ENCODE measurements around the gene FOXL2NB. TPM values are rescaled to one million over a fixed set of nuclear protein-coding genes. Genes with fewer than 3 reads are reported as not detected.

The FOXL2NB gene
- total RNA-seq, 2 experiments from 2014 or later: not detected

DNA sequence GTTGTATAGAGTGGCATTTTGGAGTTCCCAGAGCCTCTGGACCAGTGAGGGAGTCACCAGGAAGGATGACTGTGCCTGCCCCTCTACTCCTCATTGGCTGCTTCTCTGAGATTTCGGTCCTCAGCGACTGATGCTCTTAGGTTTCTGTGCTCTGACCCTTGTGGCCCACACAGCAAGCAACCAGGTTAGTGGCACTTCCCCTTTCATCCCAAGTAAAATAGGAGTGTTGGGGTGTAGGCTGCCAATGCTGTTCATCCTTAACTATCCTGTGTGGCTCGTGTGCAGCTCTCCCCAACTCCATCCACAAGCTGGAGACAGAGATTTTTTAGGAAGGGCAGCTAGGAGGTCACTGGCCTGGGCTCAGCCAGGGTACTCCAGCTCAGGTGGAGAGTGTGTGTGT, 37.8 kb downstream of the FOXL2NB start:
- no peak overlapping the region for H3K4me3 Mint-ChIP-seq
- intact Hi-C loops (cut with micrococcal nuclease): no loop called here
- ChIA-PET POLR2A (no interaction called here), CTCF (no interaction called here)
- H3K9me3 Mint-ChIP-seq: no peaks in the 10 kb centered on the region
- DNase-seq: no peak
- H3K27ac Mint-ChIP-seq: no peak overlapping the region
- TF ChIP-seq, protein P1, sequence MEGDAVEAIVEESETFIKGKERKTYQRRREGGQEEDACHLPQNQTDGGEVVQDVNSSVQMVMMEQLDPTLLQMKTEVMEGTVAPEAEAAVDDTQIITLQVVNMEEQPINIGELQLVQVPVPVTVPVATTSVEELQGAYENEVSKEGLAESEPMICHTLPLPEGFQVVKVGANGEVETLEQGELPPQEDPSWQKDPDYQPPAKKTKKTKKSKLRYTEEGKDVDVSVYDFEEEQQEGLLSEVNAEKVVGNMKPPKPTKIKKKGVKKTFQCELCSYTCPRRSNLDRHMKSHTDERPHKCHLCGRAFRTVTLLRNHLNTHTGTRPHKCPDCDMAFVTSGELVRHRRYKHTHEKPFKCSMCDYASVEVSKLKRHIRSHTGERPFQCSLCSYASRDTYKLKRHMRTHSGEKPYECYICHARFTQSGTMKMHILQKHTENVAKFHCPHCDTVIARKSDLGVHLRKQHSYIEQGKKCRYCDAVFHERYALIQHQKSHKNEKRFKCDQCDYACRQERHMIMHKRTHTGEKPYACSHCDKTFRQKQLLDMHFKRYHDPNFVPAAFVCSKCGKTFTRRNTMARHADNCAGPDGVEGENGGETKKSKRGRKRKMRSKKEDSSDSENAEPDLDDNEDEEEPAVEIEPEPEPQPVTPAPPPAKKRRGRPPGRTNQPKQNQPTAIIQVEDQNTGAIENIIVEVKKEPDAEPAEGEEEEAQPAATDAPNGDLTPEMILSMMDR (IDR thresholded peaks at IDR 0.05): no peak
- no peaks in the 10 kb centered on the region for H3K27me3 Mint-ChIP-seq
- ATAC-seq: no peak
- no peaks in the 10 kb centered on the region for H3K4me1 Mint-ChIP-seq (ENCODE audit: low read depth)
- H3K36me3 Mint-ChIP-seq (ENCODE audit: low read depth): no peaks in the 10 kb centered on the region

DNA sequence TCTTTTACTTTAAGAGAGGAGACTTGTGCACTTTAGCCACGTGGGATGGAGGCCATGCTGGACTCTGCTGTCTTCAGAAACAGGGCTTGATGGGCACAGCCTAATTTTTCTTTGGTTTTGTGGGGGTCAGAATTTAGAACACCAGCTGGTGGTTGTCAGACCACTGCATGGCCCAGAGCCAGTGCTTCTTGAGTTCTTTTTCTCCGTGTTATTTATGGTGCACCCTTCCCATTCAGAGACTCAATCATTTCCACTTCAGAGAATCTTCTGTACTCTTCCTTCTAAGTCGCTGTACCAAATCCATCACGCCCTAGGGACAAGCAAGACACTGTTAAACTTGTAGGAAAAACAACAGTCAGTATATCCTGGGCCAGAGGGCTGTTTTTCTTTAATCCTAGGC, 38.9 kb downstream of the FOXL2NB start:
- POLR2A ChIA-PET: no interaction called here
- TF ChIP-seq, protein P1 (IDR thresholded peaks at IDR 0.05): no peak
- CTCF ChIA-PET: no interaction called here
- Mint-ChIP-seq H3K4me1 (ENCODE audit: low read depth) (no peaks in the 10 kb centered on the region), H3K4me3 (no peak overlapping the region), H3K27me3 (no peaks in the 10 kb centered on the region), H3K27ac (no peak overlapping the region), H3K9me3 (no peaks in the 10 kb centered on the region), H3K36me3 (ENCODE audit: low read depth) (no peaks in the 10 kb centered on the region)
- ATAC-seq (no peak), DNase-seq (no peak)
- intact Hi-C loops (cut with micrococcal nuclease): no loop called here

GRCh38 chr3:138987181-138987580, 40.2 kb downstream of the FOXL2NB start:
- Mint-ChIP-seq H3K9me3 (no peaks in the 10 kb centered on the region), H3K27ac (no peak overlapping the region), H3K4me1 (ENCODE audit: low read depth) (no peaks in the 10 kb centered on the region), H3K27me3 (no peaks in the 10 kb centered on the region), H3K36me3 (ENCODE audit: low read depth) (no peaks in the 10 kb centered on the region), H3K4me3 (no peak overlapping the region)
- DNase-seq (no peak), ATAC-seq (no peak)
- POLR2A ChIA-PET: no interaction called here
- intact Hi-C loops (cut with micrococcal nuclease): no loop called here
- CTCF ChIA-PET: no interaction called here
- TF ChIP-seq, protein P1 (IDR thresholded peaks at IDR 0.05): no peak

DNA sequence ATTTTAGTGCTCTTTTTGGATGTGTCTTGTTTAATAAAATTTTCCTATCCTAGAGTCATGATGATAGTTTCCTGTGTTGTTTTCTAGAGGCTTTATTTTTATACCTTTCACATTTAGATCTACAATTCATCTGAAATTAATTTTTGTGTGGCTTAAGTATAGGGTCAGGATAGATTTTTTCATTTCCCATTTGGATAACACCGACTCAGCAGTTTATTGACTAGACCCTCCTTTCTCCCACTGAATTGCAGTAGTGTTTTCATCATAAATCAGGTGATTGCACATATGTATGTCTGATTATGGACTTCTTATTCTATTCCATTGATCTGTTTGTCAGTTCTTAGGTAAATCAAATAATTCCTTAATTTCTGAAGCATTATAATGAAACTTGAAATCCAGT, 48.7 kb downstream of the FOXL2NB start:
- DNase-seq (no peak), ATAC-seq (no peak)
- intact Hi-C loops (cut with micrococcal nuclease): no loop called here
- no peaks in the 10 kb centered on the region for H3K36me3 Mint-ChIP-seq (ENCODE audit: low read depth)
- ChIA-PET CTCF (no interaction called here), POLR2A (no interaction called here)
- no peak overlapping the region for H3K27ac Mint-ChIP-seq
- H3K9me3 Mint-ChIP-seq: no peaks in the 10 kb centered on the region
- TF ChIP-seq, protein P1 (IDR thresholded peaks at IDR 0.05): no peak
- no peaks in the 10 kb centered on the region for H3K4me1 Mint-ChIP-seq (ENCODE audit: low read depth)
- H3K27me3 Mint-ChIP-seq: peaks cover 19% of the 10 kb centered on the region
- no peak overlapping the region for H3K4me3 Mint-ChIP-seq

Other genes with a start within 250 kb of the FOXL2NB start
- 10 to 100 TPM; 12.4 to 13.4 TPM for gene PIK3CB, start 112.3 kb upstream of the FOXL2NB start, total RNA-seq
- not detected for gene FOXL2, start 80 bp upstream of the FOXL2NB start, total RNA-seq
- not detected for gene PRR23A, start 59.1 kb downstream of the FOXL2NB start, total RNA-seq
- not detected for gene PRR23B, start 73.7 kb downstream of the FOXL2NB start, total RNA-seq
- not detected for gene PRR23C, start 97.7 kb downstream of the FOXL2NB start, total RNA-seq

Data from activated CD8-positive, alpha-beta T cell treated with anti-CD3 and anti-CD28 coated beads for 36 hours (primary cell).